HEK293 (cell line): ENCODE results near the gene RIT1.

Source experiments
- CTCF ChIA-PET: fragments of 350-600 bp; formaldehyde crosslinking; extraction: SDS; loops from one replicate; lab custom pipeline; 2021; ENCODE audit warnings: antibody characterized with exemption; lab: Yijun Ruan, JAX
- POLR2A ChIA-PET: fragments of 300-600 bp; formaldehyde crosslinking; extraction: SDS; loops from one replicate; lab custom pipeline; 2020; ENCODE audit warnings: antibody characterized with exemption, inconsistent platforms; lab: Yijun Ruan, JAX
- H3K27ac ChIP-seq: fragments of 200-500 bp; sonication (Bioruptor generic); 2 replicates; pipeline ENCODE4 v1.5.1; 2014; ENCODE audit warnings: low read depth, low read length, control low read depth, inconsistent platforms; ENCODE audit errors: extremely low read depth
- H3K36me3 ChIP-seq, 2 experiments: fragments of 200-500 bp in 1 of 2; sonication (Bioruptor generic) in 1 of 2; 1 replicate in 1 of 2; 2 replicates in 1 of 2; pipeline ENCODE4 v1.5.1; 2014 to 2017; ENCODE audit warnings: inconsistent platforms in 2 of 2, low read length in 2 of 2; ENCODE audit not compliant: control insufficient read depth in 2 of 2, insufficient read depth in 1 of 2
- H3K4me1 ChIP-seq: fragments of 200-500 bp; sonication (Bioruptor generic); 2 replicates; pipeline ENCODE4 v1.5.1; 2014; ENCODE audit warnings: mild to moderate bottlenecking, low read length, inconsistent platforms; ENCODE audit not compliant: control insufficient read depth, insufficient read depth
- H3K4me3 ChIP-seq: 2 replicates; pipeline ENCODE4 v1.5.1; 2011; ENCODE audit warnings: low read depth, mild to moderate bottlenecking, control low read depth, low read length, moderate library complexity
- H3K9me3 ChIP-seq: fragments of 200-500 bp; sonication (Bioruptor generic); 2 replicates; pipeline ENCODE4 v1.5.1; 2014; ENCODE audit warnings: low read depth, low read length, inconsistent platforms; ENCODE audit not compliant: control insufficient read depth, insufficient read depth
- BCL11B ChIP-seq: fragments of 450-650 bp; formaldehyde crosslinking; IDR thresholded peaks from 2 replicates; pipeline ENCODE4 v1.5.1; 2016; ENCODE audit warnings: low read depth, missing biosample characterization, missing genetic modification characterization
- KLF1 ChIP-seq: fragments of 450-650 bp; formaldehyde crosslinking; IDR thresholded peaks from 2 replicates; pipeline ENCODE4 v1.5.1; 2016; ENCODE audit warnings: missing biosample characterization, missing genetic modification characterization
- MZF1 ChIP-seq: fragments of 450-650 bp; formaldehyde crosslinking; IDR thresholded peaks from 2 replicates; pipeline ENCODE4 v1.5.1; 2017; ENCODE audit warnings: missing biosample characterization, missing genetic modification characterization, borderline replicate concordance
- ZBTB20 ChIP-seq: fragments of 450-650 bp; formaldehyde crosslinking; IDR thresholded peaks from 2 replicates; pipeline ENCODE4 v1.5.1; 2016; ENCODE audit warnings: missing biosample characterization, missing genetic modification characterization
- ZBTB21 ChIP-seq: fragments of 450-650 bp; formaldehyde crosslinking; IDR thresholded peaks from 2 replicates; pipeline ENCODE4 v1.5.1; 2017; ENCODE audit warnings: missing biosample characterization, missing genetic modification characterization
- ZNF2 ChIP-seq: fragments of 450-650 bp; formaldehyde crosslinking; IDR thresholded peaks from 2 replicates; pipeline ENCODE4 v1.5.1; 2016; ENCODE audit warnings: missing biosample characterization, missing genetic modification characterization
- ZNF211 ChIP-seq: fragments of 450-650 bp; formaldehyde crosslinking; IDR thresholded peaks from 2 replicates; pipeline ENCODE4 v1.5.1; 2016; ENCODE audit warnings: low read depth, missing biosample characterization, missing genetic modification characterization
- ZNF266 ChIP-seq: fragments of 450-650 bp; formaldehyde crosslinking; IDR thresholded peaks from 2 replicates; pipeline ENCODE4 v1.5.1; 2016; ENCODE audit warnings: missing biosample characterization, missing genetic modification characterization, low read depth
- ZNF335 ChIP-seq: fragments of 450-650 bp; formaldehyde crosslinking; conservative IDR thresholded peaks from 2 replicates; pipeline ENCODE4 v1.5.1; 2016; ENCODE audit warnings: missing biosample characterization, missing genetic modification characterization
- ZNF37A ChIP-seq: fragments of 450-650 bp; IDR thresholded peaks from 2 replicates; pipeline ENCODE4 v1.5.1; 2018; ENCODE audit warnings: missing biosample characterization, missing genetic modification characterization
- ZNF423 ChIP-seq: fragments of 450-650 bp; formaldehyde crosslinking; IDR thresholded peaks from 2 replicates; pipeline ENCODE4 v1.5.1; 2016; ENCODE audit warnings: missing biosample characterization, missing genetic modification characterization
- ZNF433 ChIP-seq: fragments of 450-650 bp; formaldehyde crosslinking; IDR thresholded peaks from 2 replicates; pipeline ENCODE4 v1.5.1; 2016; ENCODE audit warnings: missing biosample characterization, missing genetic modification characterization, low read depth
- ZNF48 ChIP-seq: fragments of 450-650 bp; formaldehyde crosslinking; IDR thresholded peaks from 2 replicates; pipeline ENCODE4 v1.5.1; 2016; ENCODE audit warnings: missing biosample characterization, missing genetic modification characterization
- ZNF521 ChIP-seq: fragments of 450-650 bp; formaldehyde crosslinking; IDR thresholded peaks from 2 replicates; pipeline ENCODE4 v1.5.1; 2017; ENCODE audit warnings: missing biosample characterization, mild to moderate bottlenecking, missing genetic modification characterization
- ZNF549 ChIP-seq: fragments of 450-650 bp; IDR thresholded peaks from 2 replicates; pipeline ENCODE4 v1.5.1; 2018; ENCODE audit warnings: missing biosample characterization, missing genetic modification characterization, mild to moderate bottlenecking, inconsistent platforms, moderate library complexity
- ZNF600 ChIP-seq: fragments of 450-650 bp; formaldehyde crosslinking; IDR thresholded peaks from 2 replicates; pipeline ENCODE4 v1.5.1; 2016; ENCODE audit warnings: missing biosample characterization, missing genetic modification characterization
- ZNF624 ChIP-seq: fragments of 450-650 bp; formaldehyde crosslinking; IDR thresholded peaks from 2 replicates; pipeline ENCODE4 v1.5.1; 2017; ENCODE audit warnings: missing biosample characterization, missing genetic modification characterization
- ZNF654 ChIP-seq: fragments of 450-650 bp; formaldehyde crosslinking; IDR thresholded peaks from 2 replicates; pipeline ENCODE4 v1.5.1; 2016; ENCODE audit warnings: low read depth, missing biosample characterization, missing genetic modification characterization
- ZNF777 ChIP-seq: fragments of 450-650 bp; formaldehyde crosslinking; IDR thresholded peaks from 2 replicates; pipeline ENCODE4 v1.5.1; 2017; ENCODE audit warnings: missing biosample characterization, missing genetic modification characterization, borderline replicate concordance
- ZNF830 ChIP-seq: fragments of 450-650 bp; IDR thresholded peaks from 2 replicates; pipeline ENCODE4 v1.5.0; 2018; ENCODE audit warnings: missing biosample characterization, missing genetic modification characterization, low read depth, mild to moderate bottlenecking, moderate library complexity
- ZNF837 ChIP-seq: fragments of 450-650 bp; formaldehyde crosslinking; IDR thresholded peaks from 2 replicates; pipeline ENCODE4 v1.5.1; 2016; ENCODE audit warnings: missing biosample characterization, missing genetic modification characterization
- TF ChIP-seq, protein P1 (sequence below): fragments of 450-650 bp; formaldehyde crosslinking; IDR thresholded peaks from 2 replicates; pipeline ENCODE4 v1.5.1; 2017; ENCODE audit warnings: missing biosample characterization, missing genetic modification characterization
- TF ChIP-seq, protein P2 (sequence below): fragments of 450-650 bp; formaldehyde crosslinking; IDR thresholded peaks from 2 replicates; pipeline ENCODE4 v1.5.1; 2016; ENCODE audit warnings: missing biosample characterization, missing genetic modification characterization
- TF ChIP-seq, protein P3 (sequence below): fragments of 450-650 bp; formaldehyde crosslinking; IDR thresholded peaks from 2 replicates; pipeline ENCODE4 v1.5.1; 2017; ENCODE audit warnings: missing biosample characterization, missing genetic modification characterization
- TF ChIP-seq, protein P4 (sequence below): fragments of 450-650 bp; formaldehyde crosslinking; IDR thresholded peaks from 2 replicates; pipeline ENCODE4 v1.5.1; 2017; ENCODE audit warnings: missing biosample characterization, missing genetic modification characterization

RIT1 gene

DNA sequence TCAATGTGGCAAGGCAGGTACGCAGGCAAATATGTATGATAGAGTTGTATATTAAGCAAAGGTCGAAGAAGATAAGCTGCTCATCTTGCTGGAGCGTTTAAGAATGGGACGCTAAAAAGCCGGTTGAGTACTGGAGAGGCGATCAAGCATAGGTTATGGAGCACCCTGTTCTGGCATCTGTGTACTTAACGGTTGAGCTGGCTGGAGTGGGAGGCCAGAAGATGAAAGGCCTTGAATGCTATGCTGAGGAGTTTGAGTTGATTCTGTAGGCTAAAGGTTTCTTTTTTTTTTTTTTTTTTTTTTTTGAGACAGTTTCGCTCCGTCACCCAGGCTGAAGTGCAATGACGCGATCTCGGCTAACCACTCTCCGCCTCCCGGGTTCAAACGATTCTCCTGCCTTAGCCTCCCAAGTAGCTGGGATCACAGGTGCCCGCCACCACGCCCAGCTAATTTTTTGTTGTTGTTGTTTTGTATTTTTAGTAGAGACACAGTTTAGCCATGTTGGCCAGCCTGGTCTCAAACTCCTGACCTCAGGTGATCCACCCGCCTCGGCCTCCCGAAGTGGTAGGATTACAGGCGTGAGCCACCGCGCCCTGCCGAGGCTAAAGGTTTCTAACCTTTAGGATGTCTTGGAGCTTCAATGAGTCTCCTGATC is 23.9 kb upstream of the RIT1 start:
- TF ChIP-seq ZNF600 (tag by site-specific recombination) = peak; percentile 98
- TF ChIP-seq, protein P1, sequence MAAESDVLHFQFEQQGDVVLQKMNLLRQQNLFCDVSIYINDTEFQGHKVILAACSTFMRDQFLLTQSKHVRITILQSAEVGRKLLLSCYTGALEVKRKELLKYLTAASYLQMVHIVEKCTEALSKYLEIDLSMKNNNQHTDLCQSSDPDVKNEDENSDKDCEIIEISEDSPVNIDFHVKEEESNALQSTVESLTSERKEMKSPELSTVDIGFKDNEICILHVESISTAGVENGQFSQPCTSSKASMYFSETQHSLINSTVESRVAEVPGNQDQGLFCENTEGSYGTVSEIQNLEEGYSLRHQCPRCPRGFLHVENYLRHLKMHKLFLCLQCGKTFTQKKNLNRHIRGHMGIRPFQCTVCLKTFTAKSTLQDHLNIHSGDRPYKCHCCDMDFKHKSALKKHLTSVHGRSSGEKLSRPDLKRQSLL (tag by site-specific recombination) = peak; percentile 95
- TF ChIP-seq KLF1 (tag by site-specific recombination) = no peak
- TF ChIP-seq, protein P2, sequence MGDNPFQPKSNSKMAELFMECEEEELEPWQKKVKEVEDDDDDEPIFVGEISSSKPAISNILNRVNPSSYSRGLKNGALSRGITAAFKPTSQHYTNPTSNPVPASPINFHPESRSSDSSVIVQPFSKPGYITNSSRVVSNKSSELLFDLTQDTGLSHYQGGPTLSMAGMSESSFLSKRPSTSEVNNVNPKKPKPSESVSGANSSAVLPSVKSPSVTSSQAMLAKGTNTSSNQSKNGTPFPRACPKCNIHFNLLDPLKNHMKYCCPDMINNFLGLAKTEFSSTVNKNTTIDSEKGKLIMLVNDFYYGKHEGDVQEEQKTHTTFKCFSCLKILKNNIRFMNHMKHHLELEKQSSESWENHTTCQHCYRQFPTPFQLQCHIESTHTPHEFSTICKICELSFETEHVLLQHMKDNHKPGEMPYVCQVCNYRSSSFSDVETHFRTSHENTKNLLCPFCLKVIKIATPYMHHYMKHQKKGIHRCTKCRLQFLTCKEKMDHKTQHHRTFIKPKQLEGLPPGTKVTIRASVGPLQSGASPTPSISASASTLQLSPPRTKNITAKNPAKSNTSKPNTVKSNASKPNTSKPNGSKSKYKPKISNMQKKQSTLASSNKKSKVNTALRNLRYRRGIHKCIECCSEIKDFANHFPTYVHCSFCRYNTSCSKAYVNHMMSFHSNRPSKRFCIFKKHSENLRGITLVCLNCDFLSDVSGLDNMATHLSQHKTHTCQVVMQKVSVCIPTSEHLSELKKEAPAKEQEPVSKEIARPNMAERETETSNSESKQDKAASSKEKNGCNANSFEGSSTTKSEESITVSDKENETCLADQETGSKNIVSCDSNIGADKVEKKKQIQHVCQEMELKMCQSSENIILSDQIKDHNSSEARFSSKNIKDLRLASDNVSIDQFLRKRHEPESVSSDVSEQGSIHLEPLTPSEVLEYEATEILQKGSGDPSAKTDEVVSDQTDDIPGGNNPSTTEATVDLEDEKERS (tag by site-specific recombination) = 0 out of 2 replicates have a peak, but pooled peaks have one; percentile 41
- TF ChIP-seq ZBTB20 (tag by site-specific recombination) = peak; percentile 15; the same call in 1 of the 2 replicates
- TF ChIP-seq, all 188 proteins: peak for 4
- Histone ChIP-seq H3K4me1 (peaks cover 2% of the 10 kb centered on the region), H3K4me3 (peak overlapping the region; percentile 94), H3K27ac (peak overlapping the region; percentile 81), H3K36me3 (peaks cover 24 to 38% of the 10 kb centered on the region in 2 experiments; a peak in 2 of 3 replicates), H3K9me3 (no peaks in the 10 kb centered on the region)
- ChIA-PET CTCF (interaction anchor here (0.6 to 2.0 kb wide), 8 partner anchors 49 to 403 kb away, joined by 3 to 9 read pairs (median 5); partner anchors contain the start of gene CCT3), POLR2A (interaction anchor here (1.4 to 3.4 kb wide), 8 partner anchors 10 to 78 kb away, joined by 3 to 28 read pairs (median 10); partner anchors contain the start of genes ARHGEF2 and GON4L)

DNA sequence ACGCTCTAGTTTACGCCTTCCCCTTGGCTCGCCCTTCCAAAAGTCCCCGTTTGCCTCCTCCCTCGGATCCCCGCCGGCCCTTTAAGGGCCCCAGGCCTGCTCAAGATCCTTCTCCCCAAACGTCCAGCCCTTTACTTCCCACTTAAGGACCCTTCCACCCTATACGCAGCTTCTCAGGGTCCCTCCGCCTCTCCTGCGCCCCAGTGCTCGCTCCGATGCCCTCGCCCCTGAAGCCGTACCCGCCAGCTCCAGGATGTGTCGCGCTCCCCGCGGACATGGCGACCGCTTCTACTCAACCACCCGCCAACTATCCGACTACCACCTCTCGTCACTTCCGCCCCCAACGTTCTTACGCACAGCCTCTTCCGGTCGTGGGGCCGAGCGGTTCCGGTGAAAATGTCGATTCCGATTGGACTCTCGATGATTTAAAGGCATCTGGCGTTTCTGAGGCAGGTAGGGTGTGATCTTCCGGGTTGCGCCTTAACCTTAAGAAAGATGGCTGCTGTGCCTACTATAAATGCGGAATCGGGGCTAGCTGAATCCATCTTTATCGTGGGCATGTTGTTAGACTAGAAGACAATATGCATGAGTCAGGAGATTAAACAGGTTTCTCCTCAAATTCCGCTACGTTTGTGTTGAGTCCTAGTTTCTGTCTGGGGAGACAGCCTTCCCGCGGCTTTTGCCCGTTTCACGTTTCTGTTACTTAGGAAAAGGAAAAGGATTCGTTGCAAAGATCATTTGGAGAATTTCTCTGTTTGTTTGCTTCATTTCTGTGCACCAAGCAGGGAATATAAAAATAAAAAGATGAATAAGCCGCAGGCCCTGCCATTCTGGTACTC is 23.2 kb upstream of the RIT1 start, which contains the start of gene KHDC4:
Gene KHDC4, minus strand, starts transcription at position 317 of the 839 bp plus-strand sequence. Its CDS starts 40 bp downstream, at position 277.
- no peaks in the 10 kb centered on the region for H3K9me3 ChIP-seq
- CTCF ChIA-PET = interaction anchor here (0.7 to 2.0 kb wide), 8 partner anchors 18 to 195 kb away, joined by 3 to 9 read pairs (median 5); no protein-coding TSS in a partner anchor
- no peaks in the 10 kb centered on the region; the same call in none of the 2 replicates for H3K4me1 ChIP-seq
- H3K4me3 ChIP-seq = peak within 1 kb of the TSS; percentile 94
- H3K27ac ChIP-seq = peak within 1 kb of the TSS; percentile 81
- POLR2A ChIA-PET = interaction anchor here (0.6 to 3.4 kb wide), 11 partner anchors 11 to 773 kb away, joined by 3 to 28 read pairs (median 8); partner anchors contain the start of genes ARHGEF2 and GON4L
- H3K36me3 ChIP-seq = peaks cover 31 to 45% of the 10 kb centered on the region in 2 experiments
- TF ChIP-seq ZNF2 = peak; percentile 90
- TF ChIP-seq ZNF48 = no peak
- TF ChIP-seq BCL11B (tag by site-specific recombination) = no peak
- TF ChIP-seq ZNF830 (tag by site-specific recombination) = no peak
- 0 out of 2 replicates have a peak, but pooled peaks have one; percentile 35 for TF ChIP-seq MZF1 (tag by site-specific recombination)
- TF ChIP-seq, protein P3, sequence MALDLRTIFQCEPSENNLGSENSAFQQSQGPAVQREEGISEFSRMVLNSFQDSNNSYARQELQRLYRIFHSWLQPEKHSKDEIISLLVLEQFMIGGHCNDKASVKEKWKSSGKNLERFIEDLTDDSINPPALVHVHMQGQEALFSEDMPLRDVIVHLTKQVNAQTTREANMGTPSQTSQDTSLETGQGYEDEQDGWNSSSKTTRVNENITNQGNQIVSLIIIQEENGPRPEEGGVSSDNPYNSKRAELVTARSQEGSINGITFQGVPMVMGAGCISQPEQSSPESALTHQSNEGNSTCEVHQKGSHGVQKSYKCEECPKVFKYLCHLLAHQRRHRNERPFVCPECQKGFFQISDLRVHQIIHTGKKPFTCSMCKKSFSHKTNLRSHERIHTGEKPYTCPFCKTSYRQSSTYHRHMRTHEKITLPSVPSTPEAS (tag by site-specific recombination) = peak; percentile 58; the same call in 1 of the 2 replicates
- TF ChIP-seq ZNF624 (tag by site-specific recombination) = no peak
- no peak for TF ChIP-seq ZNF549 (tag by site-specific recombination)
- TF ChIP-seq ZNF433 (tag by site-specific recombination) = no peak
- no peak for TF ChIP-seq ZNF521
- TF ChIP-seq ZNF423 (tag by site-specific recombination) = no peak
- no peak for TF ChIP-seq ZNF37A (tag by site-specific recombination)
- peak; percentile 70 for TF ChIP-seq ZBTB21 (tag by site-specific recombination)
- no peak for TF ChIP-seq ZNF211
- TF ChIP-seq ZNF777 (tag by site-specific recombination) = no peak
- TF ChIP-seq ZNF335 (tag by site-specific recombination) = peak; percentile 83
- no peak for TF ChIP-seq ZNF654 (tag by site-specific recombination)
- TF ChIP-seq, protein P4, sequence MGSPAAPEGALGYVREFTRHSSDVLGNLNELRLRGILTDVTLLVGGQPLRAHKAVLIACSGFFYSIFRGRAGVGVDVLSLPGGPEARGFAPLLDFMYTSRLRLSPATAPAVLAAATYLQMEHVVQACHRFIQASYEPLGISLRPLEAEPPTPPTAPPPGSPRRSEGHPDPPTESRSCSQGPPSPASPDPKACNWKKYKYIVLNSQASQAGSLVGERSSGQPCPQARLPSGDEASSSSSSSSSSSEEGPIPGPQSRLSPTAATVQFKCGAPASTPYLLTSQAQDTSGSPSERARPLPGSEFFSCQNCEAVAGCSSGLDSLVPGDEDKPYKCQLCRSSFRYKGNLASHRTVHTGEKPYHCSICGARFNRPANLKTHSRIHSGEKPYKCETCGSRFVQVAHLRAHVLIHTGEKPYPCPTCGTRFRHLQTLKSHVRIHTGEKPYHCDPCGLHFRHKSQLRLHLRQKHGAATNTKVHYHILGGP (tag by site-specific recombination) = no peak
- no peak for TF ChIP-seq ZNF266 (tag by site-specific recombination)
- no peak for TF ChIP-seq ZNF837
